Osteocyte (in vitro differentiated cells): Measurements from ENCODE around the gene ANK3. TPM values are rescaled to one million over a fixed set of nuclear protein-coding genes. Genes with fewer than 3 reads are reported as not detected.

ENCODE experiments used
- DNase-seq: peaks from one replicate; pipeline ENCODE4 v3.0.0; 2021; ENCODE audit warnings: mixed read lengths; ENCODE audit not compliant: unreplicated experiment; ENCODE audit errors: extremely low spot score
- H3K27ac Mint-ChIP-seq: one replicate; pipeline ENCODE4 v1.8.0; 2021; ENCODE audit warnings: mild to moderate bottlenecking, mixed read lengths; ENCODE audit not compliant: unreplicated experiment
- H3K27me3 Mint-ChIP-seq: one replicate; pipeline ENCODE4 v1.8.0; 2021; ENCODE audit warnings: mixed read lengths; ENCODE audit not compliant: unreplicated experiment
- H3K36me3 Mint-ChIP-seq: one replicate; pipeline ENCODE4 v1.8.0; 2021; ENCODE audit warnings: mixed read lengths; ENCODE audit not compliant: unreplicated experiment
- H3K4me1 Mint-ChIP-seq: one replicate; pipeline ENCODE4 v1.8.0; 2021; ENCODE audit warnings: mixed read lengths; ENCODE audit not compliant: unreplicated experiment
- H3K4me3 Mint-ChIP-seq: one replicate; pipeline ENCODE4 v1.8.0; 2021; ENCODE audit warnings: mild to moderate bottlenecking, moderate library complexity, mixed read lengths; ENCODE audit not compliant: unreplicated experiment
- H3K9me3 Mint-ChIP-seq: one replicate; pipeline ENCODE4 v1.8.0; 2021; ENCODE audit warnings: mixed read lengths; ENCODE audit not compliant: unreplicated experiment
- total RNA-seq: library from RNA; stranded (reverse); gene quantifications from 2 replicates; pipeline ENCODE4 v1.2.1, GENCODE V29; 2021
- TF ChIP-seq, protein P1 (sequence below): fragments of 200-600 bp; sonication (generic); IDR thresholded peaks from 2 replicates; pipeline ENCODE4 v1.5.0; 2021; ENCODE audit warnings: antibody characterized with exemption, mild to moderate bottlenecking, moderate library complexity

Gene ANK3
- total RNA-seq, 1 donor from 2014 or later = 22.0 TPM

DNA sequence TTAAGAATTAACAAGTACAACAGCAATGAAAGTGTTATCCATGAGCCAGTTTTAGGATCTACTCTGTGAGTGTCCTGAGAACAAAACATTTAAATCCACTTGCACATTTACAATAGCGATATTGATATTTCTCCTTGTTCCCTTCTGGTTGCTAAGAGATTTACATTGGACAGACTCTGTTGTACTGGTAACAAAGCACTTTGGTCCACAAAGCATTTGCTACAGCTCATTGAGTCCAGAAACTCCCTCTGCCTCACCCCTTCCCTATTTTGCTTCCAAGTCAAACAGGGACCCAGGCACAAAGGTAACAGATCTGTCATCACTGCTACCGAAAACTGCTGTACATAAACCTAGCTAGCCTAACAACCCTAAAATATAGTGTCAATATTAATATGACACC, 2.1 kb downstream of the ANK3 start:
- TF ChIP-seq, protein P1, sequence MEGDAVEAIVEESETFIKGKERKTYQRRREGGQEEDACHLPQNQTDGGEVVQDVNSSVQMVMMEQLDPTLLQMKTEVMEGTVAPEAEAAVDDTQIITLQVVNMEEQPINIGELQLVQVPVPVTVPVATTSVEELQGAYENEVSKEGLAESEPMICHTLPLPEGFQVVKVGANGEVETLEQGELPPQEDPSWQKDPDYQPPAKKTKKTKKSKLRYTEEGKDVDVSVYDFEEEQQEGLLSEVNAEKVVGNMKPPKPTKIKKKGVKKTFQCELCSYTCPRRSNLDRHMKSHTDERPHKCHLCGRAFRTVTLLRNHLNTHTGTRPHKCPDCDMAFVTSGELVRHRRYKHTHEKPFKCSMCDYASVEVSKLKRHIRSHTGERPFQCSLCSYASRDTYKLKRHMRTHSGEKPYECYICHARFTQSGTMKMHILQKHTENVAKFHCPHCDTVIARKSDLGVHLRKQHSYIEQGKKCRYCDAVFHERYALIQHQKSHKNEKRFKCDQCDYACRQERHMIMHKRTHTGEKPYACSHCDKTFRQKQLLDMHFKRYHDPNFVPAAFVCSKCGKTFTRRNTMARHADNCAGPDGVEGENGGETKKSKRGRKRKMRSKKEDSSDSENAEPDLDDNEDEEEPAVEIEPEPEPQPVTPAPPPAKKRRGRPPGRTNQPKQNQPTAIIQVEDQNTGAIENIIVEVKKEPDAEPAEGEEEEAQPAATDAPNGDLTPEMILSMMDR = no peak
- no peaks in the 10 kb centered on the region for H3K36me3 Mint-ChIP-seq
- H3K27ac Mint-ChIP-seq = no peak overlapping the region

DNA sequence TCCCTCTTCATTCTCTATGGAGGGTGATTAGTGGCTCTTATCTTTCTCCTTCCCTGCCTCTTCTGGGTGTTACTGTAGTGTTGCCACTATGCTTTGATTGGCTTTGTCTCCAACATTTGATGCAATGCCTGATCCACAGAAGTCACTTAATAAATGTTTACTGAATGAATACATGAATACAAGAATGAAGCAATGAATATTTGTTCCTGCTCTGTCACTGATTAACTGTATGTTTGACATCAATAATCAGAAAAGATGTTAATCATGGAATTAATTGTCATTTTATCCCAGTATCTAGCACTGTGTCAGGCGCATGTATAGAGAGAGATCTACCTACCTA, 4.3 kb downstream of the ANK3 start:
- TF ChIP-seq, protein P1 = no peak
- no peak overlapping the region for H3K4me3 Mint-ChIP-seq
- H3K27me3 Mint-ChIP-seq = no peaks in the 10 kb centered on the region
- DNase-seq = no peak
- no peaks in the 10 kb centered on the region for H3K9me3 Mint-ChIP-seq
- no peaks in the 10 kb centered on the region for H3K36me3 Mint-ChIP-seq
- H3K27ac Mint-ChIP-seq = peak overlapping the region; percentile 78
- H3K4me1 Mint-ChIP-seq = peaks cover 32% of the 10 kb centered on the region

More for the DNA sequence above, 2.1 kb downstream of the ANK3 start:
- DNase-seq = no peak
- H3K27me3 Mint-ChIP-seq = no peaks in the 10 kb centered on the region
- H3K4me3 Mint-ChIP-seq = no peak overlapping the region
- no peaks in the 10 kb centered on the region for H3K9me3 Mint-ChIP-seq
- peaks cover 32% of the 10 kb centered on the region for H3K4me1 Mint-ChIP-seq

DNA sequence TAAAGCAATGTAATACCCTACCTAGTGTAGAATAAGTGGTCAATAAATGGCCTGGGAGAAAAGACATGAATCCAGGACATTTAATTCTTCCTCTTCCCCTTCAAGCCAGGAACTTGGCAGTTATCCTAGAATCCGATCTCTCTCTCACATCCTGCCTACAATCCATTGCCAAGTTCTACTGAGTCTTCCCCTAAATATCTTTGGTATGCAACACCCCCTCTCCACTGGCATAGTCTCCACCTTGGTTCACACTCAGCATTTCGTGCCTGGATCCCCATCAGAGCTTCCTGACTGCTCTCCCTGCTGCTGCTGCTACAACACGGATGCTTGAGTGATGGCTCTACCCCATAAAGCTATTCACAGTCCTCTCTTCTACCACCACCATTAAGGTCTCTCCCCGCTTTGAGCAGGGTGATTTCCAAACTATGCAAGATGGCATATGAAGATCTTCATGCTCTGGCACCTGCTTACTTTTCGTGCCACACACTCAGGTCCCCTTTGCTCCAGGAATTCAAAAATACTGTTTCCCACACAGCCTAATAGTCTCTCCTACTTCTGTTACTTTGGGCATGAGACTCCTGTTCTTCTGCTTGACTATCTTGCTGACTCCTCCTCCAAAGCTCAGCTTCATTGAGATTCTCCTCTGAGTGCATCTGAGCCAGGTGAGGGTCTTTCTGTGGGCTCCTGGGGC, 4.8 kb downstream of the ANK3 start:
- H3K9me3 Mint-ChIP-seq = no peaks in the 10 kb centered on the region
- TF ChIP-seq, protein P1 = no peak
- peak overlapping the region; percentile 78 for H3K27ac Mint-ChIP-seq
- H3K4me3 Mint-ChIP-seq = no peak overlapping the region
- peaks cover 32% of the 10 kb centered on the region for H3K4me1 Mint-ChIP-seq
- DNase-seq = no peak
- no peaks in the 10 kb centered on the region for H3K27me3 Mint-ChIP-seq
- H3K36me3 Mint-ChIP-seq = no peaks in the 10 kb centered on the region

DNA sequence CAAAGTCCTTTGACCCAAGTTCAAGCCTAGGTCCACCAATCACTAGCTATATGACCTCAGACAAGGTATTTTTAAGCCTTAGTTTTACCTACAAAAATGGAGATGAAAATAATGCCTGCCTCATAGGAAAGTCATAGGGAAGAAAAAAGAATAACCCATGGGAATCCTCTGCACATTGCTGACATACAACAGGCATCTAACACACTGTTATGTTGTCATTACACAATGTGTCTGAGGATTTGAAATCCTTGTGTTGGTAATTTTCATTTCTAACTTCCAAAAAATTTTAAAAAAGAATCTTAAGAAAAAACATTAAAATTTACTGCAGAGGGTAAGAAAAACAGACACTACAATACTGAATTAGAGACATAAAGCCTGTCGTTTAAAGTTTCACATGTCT, 5.7 kb downstream of the ANK3 start:
- Mint-ChIP-seq H3K4me1 (peaks cover 30% of the 10 kb centered on the region), H3K9me3 (no peaks in the 10 kb centered on the region), H3K27me3 (no peaks in the 10 kb centered on the region), H3K4me3 (no peak overlapping the region), H3K27ac (peak overlapping the region; percentile 76), H3K36me3 (no peaks in the 10 kb centered on the region)
- TF ChIP-seq, protein P1 = no peak
- no peak for DNase-seq

DNA sequence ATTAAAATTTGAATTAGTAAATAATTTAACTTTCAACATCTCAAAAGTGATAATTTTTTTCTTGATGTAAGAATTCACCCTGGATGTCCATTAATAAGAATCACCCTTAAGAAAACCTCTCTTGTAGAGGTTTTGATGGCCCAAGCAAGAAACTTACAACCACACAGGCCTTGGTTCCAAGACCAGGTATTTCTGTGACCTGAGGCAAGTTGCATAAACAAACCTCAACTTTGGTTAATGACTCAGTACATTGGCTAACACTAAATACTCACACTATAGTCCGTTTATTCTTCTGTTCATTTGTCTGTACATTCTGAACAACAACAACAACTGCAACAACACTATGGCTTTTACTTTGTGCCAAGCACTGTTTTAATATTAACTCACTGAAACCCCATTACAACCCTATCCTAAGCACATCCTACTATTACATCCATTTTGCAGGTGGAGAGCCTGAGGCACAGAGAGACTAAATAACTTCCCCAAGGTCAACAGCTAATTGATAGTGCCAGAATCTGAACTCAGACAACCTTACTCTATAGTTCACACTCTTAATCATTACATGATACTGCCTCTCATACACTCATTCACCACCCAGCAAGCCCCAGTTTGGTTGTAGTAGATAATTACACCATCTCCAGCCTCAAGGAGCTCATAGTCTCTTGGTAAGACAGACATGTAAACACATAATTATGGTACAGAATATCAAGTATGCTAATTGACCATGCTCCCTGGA, 6.6 kb downstream of the ANK3 start:
- H3K36me3 Mint-ChIP-seq = no peaks in the 10 kb centered on the region
- TF ChIP-seq, protein P1 = no peak
- peaks cover 26% of the 10 kb centered on the region for H3K4me1 Mint-ChIP-seq
- DNase-seq = no peak
- H3K9me3 Mint-ChIP-seq = no peaks in the 10 kb centered on the region
- peak overlapping the region; percentile 76 for H3K27ac Mint-ChIP-seq
- no peaks in the 10 kb centered on the region for H3K27me3 Mint-ChIP-seq
- H3K4me3 Mint-ChIP-seq = no peak overlapping the region
